IPS-18c (cell line): ENCODE results near the gene ZBTB40.

Experiments used
- H3K4me3 ChIP-seq: 2 replicates; pipeline ENCODE4 v1.7.0; 2013; ENCODE audit warnings: low read depth, mild to moderate bottlenecking, low read length, moderate library complexity; ENCODE audit not compliant: insufficient read depth
- H3K9me3 ChIP-seq: one replicate; pipeline ENCODE4 v1.6.1; 2013; ENCODE audit warnings: mild to moderate bottlenecking, low read length, moderate library complexity; ENCODE audit not compliant: control insufficient read depth, insufficient read depth

The ZBTB40 gene

DNA sequence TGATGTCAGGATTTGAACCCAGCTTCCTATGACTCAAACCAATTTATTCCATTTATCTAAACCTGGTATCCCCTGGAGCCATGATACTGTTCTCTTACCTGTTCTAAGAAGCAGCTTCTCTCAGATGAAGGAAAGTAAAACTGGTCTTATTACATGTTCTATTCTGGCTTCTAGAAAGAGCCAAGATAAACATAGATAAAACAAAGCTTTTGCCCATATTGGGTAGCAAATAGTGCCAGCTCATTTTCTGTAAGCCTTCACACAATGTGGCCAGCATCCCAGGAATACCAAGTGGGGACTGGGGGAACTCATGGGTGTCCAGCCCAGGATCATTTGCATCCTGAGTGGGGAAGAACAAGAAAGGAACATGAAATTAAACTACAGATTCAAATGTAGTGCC is 58.2 kb downstream of the ZBTB40 start:
- H3K9me3 ChIP-seq: no peaks in the 10 kb centered on the region
- H3K4me3 ChIP-seq: no peak overlapping the region

DNA sequence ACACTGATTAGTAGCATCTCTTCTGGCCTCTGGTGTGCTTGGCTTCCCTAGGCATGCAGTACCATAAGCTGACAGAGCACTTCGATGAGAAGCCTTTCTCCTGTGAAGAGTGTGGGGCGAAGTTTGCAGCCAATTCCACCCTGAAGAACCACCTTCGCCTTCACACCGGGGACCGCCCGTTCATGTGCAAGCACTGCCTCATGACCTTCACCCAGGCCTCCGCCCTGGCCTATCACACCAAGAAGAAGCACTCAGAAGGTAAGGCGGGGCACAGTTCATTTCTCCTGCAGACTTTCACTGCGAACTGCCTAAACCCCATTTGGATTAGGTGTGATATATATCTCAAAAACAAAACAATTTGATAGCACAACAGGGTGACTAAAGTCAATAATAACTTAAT is 61.2 kb downstream of the ZBTB40 start:
- no peak overlapping the region for H3K4me3 ChIP-seq
- no peaks in the 10 kb centered on the region for H3K9me3 ChIP-seq

DNA sequence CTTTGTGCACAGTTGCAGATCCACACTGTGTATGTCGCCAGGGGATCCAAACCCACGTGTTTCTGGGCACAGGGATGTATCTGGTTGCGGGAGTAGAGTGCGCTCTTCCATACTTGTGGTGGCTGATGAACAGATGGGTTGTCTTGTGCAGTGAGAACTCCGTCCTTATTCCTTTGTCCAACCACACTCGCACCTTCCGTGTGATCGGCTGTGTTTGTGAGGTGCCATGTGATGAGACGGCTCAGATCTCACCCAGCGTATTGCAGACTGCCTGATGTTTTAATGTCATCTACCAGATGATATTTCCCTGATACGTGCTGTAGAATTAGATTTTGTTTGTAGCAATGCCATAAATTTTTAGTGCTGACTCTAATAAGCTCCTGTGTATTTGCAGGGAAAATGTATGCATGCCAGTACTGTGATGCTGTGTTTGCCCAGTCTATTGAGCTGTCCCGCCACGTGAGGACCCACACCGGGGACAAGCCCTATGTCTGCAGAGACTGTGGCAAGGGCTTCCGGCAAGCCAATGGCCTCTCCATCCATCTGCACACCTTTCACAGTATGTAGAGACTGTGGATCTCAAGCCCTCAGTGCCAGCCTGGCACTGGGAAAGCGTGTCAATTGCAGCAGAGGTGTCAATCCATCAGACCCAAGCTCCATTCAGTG is 65.4 kb downstream of the ZBTB40 start:
- Histone ChIP-seq H3K4me3 (no peak overlapping the region), H3K9me3 (no peaks in the 10 kb centered on the region)

DNA sequence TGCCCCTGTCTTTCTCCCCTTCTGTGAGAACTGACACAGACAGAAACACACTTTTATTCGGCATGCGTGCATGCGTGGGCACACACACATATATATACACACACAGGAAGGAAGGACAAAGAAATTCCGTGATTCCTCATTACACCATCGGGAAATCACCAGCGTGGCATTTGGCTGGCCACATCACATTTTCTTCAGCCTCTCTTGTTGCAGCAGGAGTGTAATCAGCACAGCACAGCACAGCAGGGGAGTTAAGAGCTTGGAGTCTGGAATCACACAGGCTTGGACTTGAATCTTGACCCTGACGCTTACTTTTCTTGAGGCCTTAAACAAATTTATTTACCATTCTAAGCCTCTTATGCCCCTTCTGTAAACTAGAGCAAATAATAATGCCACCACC is 66.3 kb downstream of the ZBTB40 start:
- Histone ChIP-seq H3K9me3 (no peaks in the 10 kb centered on the region), H3K4me3 (no peak overlapping the region)

DNA sequence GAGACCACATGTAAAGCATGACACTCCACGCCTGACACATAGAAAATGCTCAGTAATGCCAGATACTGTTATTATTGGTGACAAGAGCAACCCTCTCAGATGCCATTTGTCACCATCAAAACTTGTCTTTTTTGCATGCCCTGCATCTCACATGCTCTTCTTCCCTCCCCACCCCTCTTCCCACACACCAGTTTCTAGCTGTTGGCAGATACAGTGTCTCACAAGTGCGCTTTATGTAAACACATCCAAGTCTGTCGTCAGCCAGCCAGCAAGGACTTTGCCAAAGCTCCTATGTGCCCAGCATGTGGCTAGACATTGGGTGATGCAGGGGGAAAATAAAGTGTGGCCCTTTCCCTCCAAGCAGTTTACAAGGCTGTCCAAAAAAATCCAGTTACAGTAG is 66.7 kb downstream of the ZBTB40 start:
- no peaks in the 10 kb centered on the region for H3K9me3 ChIP-seq
- no peak overlapping the region for H3K4me3 ChIP-seq

DNA sequence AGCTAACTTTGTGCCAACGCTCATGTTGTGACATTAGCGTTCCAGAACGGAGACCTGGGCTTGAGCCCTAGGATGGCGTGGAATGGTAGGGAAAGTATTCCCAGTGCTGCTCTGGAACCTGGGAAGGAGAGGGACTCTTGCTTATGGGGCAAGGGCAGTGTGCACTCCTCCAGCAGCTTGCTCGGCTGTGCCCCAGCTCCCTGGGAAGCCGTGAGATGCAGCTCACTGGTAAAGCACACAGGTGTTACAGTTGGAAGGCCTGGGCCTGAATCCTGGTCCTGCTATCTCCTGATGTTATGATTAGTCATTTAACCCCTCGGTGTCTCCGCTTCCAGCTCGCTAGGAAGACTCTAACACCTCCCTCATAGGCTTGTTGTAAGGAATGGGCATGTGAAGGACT is 69.2 kb downstream of the ZBTB40 start:
- Histone ChIP-seq H3K4me3 (no peak overlapping the region), H3K9me3 (no peaks in the 10 kb centered on the region)

DNA sequence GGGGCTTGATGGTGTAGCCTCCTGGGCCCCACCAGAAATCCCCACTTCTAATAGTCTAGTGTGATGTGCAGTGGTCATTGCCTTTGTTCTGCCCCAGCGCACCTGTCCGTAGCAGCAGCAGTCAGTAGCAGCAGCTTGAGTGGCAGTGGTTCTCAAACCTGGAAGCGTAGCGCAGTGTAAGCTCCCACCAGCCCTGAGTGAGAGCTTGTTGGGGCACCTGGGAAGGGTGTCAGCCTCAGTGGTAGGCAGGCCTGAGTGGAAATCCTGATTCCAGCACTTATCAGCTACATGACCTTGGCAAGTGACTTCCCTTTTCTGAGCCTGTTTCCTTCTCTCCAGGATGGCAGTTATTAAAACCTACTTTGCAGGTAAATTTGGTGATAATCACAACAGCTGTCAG is 70.0 kb downstream of the ZBTB40 start:
- no peak overlapping the region for H3K4me3 ChIP-seq

DNA sequence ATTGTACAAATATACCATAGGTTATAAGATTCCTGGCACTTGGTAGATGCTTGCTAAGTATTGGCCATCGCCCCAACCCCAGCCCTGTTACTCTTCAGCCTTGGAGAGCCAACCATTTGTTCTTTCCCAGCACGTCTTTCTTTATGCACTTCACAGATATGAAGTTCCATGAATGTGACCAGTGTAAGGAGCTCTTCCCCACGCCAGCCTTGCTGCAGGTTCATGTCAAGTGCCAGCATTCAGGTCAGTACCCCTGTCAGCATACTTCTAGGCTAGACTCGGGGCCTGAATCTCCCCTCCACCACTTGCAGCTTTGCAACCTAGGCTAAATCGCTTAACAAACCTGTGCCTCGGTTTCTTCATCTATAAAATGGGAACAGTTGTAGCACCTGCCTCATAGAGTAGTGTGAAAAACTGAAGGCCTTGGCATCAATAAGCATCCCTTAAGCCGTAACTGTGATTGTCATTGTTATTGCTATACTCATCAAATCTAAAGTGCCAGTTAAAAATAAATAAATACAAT is 70.6 kb downstream of the ZBTB40 start:
- H3K4me3 ChIP-seq: no peak overlapping the region
- no peaks in the 10 kb centered on the region for H3K9me3 ChIP-seq

More for the DNA sequence above, 70.0 kb downstream of the ZBTB40 start:
- H3K9me3 ChIP-seq: no peaks in the 10 kb centered on the region

DNA sequence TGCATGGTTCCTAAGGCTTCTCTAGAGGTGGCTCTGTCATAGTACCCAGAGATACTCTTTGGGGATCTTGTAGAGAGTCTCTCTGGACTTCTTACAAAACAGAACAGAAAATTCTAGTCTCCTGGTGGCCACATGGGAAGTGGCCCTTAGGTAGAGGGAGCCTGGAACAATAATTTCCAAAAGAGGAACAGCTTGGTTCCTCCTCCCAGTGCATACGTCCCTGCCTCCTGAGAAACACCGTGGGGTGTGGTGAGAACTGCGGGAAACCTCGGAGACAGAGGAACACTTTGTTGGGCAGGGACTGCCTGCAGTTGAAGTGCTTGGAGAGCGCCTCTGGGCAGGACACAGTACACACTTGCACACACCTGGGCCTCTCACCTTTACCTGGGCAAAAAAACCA is 72.8 kb downstream of the ZBTB40 start:
- no peak overlapping the region for H3K4me3 ChIP-seq
- H3K9me3 ChIP-seq: no peaks in the 10 kb centered on the region

DNA sequence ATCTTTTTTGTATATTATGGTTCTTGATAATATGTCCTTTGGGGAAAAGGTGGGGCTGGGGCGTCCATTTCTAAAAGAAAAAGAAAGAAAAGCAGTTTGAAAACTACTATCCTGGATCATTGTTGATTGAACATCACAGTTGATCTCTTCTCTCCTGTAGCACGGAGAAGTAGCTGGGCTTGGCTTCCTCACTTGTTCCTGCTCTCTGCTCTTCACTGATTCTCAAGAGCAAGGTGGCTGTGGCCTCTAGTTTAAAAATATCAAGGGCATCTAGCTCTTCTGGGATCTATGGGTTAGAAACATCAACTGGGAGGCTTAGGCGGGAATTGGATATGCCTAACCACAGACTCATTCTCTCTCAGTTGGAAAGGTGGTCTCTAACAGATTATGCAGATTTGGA is 73.6 kb downstream of the ZBTB40 start:
- no peaks in the 10 kb centered on the region for H3K9me3 ChIP-seq

DNA sequence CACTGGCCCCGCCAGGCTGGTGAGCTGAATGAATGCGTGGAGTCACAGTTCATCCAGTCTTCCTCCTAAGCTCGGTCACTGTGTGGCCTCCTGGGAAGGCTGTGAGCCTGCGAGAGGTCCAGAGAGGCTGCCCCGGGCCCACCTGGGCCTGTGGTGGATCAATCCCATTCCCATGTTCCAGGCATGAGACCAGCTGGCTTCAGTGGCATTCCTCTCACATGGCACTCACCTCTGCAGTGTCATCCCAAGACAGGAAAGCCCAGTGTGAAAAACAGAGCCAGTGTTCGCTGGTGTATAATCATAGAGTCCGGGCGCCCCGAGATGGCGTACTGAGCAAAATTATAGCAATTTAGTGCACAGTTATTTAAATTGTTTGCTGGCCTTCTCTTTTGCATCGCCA is 74.0 kb downstream of the ZBTB40 start:
- Histone ChIP-seq H3K4me3 (no peak overlapping the region), H3K9me3 (no peaks in the 10 kb centered on the region)

More for the DNA sequence above, 73.6 kb downstream of the ZBTB40 start:
- no peak overlapping the region for H3K4me3 ChIP-seq

DNA sequence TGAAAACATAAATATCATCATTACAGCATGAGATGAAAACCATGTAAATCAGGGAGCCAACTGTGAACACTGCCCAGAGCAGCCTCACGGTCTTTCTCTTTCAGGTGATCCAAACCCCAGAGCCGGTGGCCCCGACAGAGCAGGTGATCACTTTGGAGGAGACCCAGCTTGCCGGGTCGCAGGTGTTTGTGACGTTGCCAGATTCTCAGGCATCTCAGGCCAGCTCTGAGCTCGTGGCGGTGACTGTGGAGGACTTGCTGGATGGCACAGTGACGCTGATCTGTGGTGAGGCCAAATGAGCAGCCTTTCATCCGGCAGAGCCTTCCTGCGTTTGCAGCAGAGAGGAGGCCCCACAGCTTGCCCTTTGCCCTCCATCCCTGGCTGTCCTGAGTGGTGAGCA is 74.4 kb downstream of the ZBTB40 start:
- no peak overlapping the region for H3K4me3 ChIP-seq
- H3K9me3 ChIP-seq: no peaks in the 10 kb centered on the region

DNA sequence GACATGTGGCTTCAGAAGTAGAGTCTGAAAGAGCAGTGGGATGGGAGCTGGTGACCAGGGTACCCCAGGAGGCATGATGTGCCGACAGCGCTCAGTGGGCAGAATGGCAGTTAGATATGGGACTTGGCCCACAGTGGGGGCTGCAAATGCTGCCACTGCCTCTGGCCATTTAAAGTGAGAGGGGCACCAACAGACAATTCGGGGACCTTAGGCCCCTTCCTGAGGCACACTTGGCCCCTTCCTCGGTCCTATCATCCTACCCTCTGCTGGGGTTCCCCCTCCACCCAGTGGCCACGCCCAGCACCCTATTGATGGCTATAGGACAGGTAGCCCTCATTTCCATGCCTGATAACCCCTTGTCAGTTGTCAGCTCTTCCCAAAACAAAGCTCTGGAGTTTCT is 75.0 kb downstream of the ZBTB40 start:
- no peak overlapping the region for H3K4me3 ChIP-seq
- H3K9me3 ChIP-seq: no peaks in the 10 kb centered on the region

DNA sequence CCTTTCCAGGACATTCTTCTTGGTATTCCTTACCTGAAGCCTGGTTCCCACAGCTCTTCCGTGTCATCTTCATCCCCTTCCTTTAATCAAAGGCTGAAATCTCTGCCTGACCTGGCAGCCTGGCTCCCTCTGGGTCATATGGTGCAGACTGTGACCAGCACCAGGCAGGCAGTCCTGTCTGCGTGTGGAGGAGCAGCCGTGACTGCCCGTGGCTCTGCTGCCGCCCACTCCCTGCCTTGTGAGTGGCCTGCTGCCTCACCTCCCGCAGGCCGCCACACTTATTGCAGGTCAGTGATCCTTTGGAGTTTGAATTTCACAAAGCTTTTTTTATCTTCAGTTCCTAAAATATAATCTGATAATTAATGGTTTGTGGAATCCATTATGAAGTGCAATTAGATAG is 75.5 kb downstream of the ZBTB40 start:
- H3K4me3 ChIP-seq: no peak overlapping the region

DNA sequence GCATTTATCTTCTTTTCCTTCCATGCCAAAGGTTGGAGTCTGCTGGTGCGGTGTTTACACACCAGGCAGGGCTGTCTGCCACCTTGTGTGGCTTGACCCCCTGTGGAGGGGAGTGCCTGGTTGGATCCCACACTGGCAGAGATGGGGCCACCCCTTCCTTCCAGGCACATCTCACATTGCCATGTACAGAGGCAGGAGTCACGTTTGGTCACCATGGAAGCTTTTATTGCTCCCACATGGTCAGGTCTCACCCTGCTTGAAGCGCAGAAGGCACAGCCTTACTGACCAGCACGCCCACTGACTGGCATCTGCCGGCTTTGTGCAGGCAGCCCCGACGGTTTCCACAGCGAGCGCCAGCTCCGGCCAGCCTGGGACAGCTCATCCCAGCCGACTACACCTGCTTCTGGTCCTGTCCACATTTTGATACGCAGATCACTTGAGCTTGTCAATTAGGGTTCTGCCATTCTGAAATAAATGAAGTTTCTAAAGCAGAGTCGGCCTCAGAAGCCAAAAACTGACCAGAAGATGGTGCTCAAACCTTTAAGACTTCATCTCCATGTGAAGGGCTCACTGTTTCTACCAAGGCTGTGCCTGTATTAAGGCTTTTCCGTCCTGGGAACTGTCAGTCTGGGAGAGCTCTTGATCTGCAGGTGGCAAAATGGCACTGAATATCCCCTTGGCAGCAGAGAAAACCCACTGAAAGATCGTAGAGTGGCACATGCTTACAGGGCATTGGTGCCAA is 76.1 kb downstream of the ZBTB40 start:
- Histone ChIP-seq H3K4me3 (no peak overlapping the region), H3K9me3 (no peaks in the 10 kb centered on the region)

More for the DNA sequence above, 75.5 kb downstream of the ZBTB40 start:
- H3K9me3 ChIP-seq: no peaks in the 10 kb centered on the region

DNA sequence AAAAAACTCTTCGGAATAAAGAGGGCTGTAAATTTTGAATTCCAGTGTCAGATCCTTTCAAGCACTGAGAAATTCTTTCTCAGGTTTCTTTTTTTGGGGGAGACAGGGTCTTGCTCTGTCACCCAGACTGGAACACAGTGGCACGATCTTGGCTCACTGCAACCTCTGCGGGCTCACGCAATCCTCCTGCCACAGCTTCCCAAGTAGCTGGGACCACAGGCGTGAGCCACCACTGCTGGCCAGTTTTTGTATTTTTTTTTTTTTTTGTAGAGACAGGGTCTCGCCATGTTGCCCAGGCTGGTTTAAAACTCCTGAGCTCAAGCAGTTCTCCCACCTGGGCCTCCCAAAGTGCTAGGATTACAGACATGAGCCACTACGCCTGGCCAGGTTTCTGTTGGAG is 76.8 kb downstream of the ZBTB40 start:
- Histone ChIP-seq H3K9me3 (no peaks in the 10 kb centered on the region), H3K4me3 (no peak overlapping the region)

DNA sequence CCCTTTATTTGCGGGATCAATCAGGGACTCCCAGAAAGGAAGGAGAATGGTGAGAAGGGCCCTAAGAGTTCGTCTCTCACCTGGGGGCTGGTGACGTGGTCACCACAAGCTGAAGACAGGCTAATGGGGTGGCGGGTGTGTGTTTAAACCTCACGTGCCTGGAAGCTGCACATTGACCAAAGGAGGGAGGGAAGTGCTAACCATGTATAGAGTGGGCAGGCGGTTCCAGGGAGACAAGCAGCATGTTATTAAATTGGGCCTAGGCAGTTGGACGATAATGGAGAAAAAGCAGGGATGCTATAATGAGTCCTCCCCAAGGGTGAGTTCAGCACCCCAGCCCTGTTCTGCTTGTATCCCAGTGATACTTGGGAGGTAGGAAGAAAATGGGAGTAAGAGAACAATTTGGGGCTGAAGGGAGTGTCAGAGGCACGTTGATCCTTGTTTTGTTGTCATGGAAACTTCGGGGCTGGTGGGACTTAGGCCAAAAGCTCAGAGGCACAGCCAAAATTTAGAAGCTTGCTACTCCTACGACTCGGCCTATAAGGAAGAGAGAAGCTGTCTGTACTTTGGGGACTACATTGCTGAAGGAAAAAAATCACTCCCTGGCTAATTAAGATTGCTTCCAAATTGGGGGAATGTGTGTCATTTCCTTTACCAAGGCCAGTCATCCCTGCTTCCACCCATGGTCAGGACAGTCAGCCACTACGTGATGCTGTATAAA is 78.4 kb downstream of the ZBTB40 start:
- H3K4me3 ChIP-seq: no peak overlapping the region
- H3K9me3 ChIP-seq: no peaks in the 10 kb centered on the region

DNA sequence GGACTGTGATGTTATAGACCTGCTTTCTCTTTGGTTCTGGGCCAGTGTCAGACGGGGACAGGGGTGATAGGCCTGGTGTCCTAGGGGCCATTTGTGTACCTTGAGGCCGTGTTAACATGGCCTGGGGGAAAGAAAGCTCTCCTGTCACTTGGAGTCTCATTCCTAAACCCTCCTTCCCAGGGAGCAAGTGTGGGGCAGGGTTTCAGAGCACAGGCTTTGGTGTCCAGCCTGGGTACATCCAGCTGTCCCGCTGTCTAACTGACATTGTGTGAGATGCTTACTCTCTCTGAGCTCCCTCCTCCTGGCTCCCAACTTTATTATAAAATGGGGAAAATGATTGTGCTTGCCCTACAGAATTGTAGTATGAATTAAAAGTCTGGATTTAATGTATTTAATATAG is 79.1 kb downstream of the ZBTB40 start:
- Histone ChIP-seq H3K9me3 (no peaks in the 10 kb centered on the region), H3K4me3 (no peak overlapping the region)
